Measurements from ENCODE around the gene CLDND1. TPM values are rescaled to one million over a fixed set of nuclear protein-coding genes. Genes with fewer than 3 reads are reported as not detected.

Gene CLDND1
- total RNA-seq, 1 donor from 2014 or later = 167 TPM

DNA sequence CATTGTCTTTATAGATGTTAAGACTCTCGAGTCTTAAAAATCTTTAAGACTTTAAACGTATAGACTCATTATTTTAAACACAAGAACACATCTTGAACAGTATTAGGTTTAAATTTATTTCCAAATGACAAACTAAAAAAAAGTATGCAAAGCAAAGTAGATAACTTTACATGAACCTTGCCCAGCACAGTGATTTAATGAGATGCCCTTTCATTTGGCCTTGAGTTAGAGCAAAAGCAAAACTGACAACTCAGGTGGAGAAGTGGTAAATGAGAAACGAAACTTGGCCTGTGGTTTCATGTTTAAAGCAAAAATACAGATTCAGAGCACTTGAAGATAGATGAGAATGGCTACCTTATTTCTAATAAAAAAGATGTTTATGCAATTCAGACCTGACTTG is 17.6 kb upstream of the CLDND1 start:
- TF ChIP-seq, protein P1, sequence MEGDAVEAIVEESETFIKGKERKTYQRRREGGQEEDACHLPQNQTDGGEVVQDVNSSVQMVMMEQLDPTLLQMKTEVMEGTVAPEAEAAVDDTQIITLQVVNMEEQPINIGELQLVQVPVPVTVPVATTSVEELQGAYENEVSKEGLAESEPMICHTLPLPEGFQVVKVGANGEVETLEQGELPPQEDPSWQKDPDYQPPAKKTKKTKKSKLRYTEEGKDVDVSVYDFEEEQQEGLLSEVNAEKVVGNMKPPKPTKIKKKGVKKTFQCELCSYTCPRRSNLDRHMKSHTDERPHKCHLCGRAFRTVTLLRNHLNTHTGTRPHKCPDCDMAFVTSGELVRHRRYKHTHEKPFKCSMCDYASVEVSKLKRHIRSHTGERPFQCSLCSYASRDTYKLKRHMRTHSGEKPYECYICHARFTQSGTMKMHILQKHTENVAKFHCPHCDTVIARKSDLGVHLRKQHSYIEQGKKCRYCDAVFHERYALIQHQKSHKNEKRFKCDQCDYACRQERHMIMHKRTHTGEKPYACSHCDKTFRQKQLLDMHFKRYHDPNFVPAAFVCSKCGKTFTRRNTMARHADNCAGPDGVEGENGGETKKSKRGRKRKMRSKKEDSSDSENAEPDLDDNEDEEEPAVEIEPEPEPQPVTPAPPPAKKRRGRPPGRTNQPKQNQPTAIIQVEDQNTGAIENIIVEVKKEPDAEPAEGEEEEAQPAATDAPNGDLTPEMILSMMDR (conservative IDR thresholded peaks at IDR 0.05; ENCODE audit: low read depth, low read length) = no peak
- DNase-seq (ENCODE audit: low read depth) = no peak
- no peak overlapping the region for H3K4me3 ChIP-seq (ENCODE audit: low read depth, low read length)

DNA sequence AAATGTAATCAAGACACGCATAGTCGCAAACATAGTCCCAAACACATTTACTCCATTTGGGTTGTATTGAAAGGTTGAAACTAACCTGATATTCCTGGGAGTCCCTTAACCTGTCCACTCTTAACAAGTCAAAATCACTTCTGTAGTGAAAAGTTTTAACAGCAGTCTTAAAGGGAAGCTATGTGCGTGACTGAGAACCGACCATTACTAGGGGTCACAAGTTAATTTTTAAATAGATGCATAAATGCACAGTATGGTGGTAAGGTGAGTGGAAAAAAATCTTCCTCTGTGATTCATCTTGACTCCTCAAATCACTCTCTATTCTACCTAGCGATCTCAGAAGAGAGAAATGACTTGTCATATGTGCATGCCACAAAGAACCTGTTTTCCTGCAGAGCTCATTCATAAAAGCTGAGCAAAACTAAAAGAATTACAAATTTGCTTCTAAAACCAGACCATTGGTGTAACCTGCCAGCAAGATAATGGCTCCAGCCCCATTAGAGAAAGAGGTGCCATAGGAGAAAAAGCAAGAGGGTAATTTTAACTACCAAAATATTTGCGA is 13.8 kb upstream of the CLDND1 start:
- TF ChIP-seq, protein P1 (conservative IDR thresholded peaks at IDR 0.05; ENCODE audit: low read depth, low read length) = no peak
- DNase-seq (ENCODE audit: low read depth) = no peak
- H3K4me3 ChIP-seq (ENCODE audit: low read depth, low read length) = no peak overlapping the region

DNA sequence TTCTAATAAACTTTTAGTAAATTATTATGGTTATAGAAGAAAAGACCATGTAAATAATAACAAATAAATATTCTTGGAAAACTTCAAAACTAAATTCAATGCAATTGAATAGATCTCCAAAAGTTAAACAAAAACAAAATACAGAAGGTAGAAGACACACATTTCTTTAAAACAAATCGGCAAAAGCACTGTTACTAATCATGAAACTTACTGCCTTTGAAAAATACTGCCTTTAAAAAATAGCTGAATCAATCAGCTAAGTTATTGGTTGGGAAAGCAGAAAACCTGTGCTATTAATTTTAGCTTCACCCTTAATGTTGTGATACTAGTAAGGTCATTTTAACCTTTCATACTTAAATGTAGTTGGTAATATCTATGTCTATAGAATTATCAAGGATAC is 12.0 kb upstream of the CLDND1 start:
- no peak for DNase-seq (ENCODE audit: low read depth)
- TF ChIP-seq, protein P1 (conservative IDR thresholded peaks at IDR 0.05; ENCODE audit: low read depth, low read length) = no peak
- H3K4me3 ChIP-seq (ENCODE audit: low read depth, low read length) = no peak overlapping the region

DNA sequence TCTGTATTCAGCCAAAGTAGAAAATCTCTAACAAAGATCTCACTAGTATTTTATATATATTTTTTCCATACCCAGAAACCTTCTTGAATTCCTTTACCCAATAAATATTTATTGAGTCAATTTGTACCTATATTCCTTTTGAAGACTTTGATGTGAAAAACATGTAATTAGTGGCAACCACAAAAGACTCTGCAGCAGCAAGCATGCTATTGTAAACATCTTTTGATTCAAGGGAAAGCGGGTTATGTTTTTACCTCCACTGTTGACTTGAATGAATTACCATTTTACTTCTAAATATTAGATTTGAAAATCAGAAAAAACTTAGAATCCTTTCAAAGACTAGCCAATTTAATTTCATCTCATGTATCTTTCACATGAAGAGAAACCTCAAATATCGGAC is 11.5 kb upstream of the CLDND1 start:
- TF ChIP-seq, protein P1 (conservative IDR thresholded peaks at IDR 0.05; ENCODE audit: low read depth, low read length) = no peak
- H3K4me3 ChIP-seq (ENCODE audit: low read depth, low read length) = no peak overlapping the region
- DNase-seq (ENCODE audit: low read depth) = no peak

DNA sequence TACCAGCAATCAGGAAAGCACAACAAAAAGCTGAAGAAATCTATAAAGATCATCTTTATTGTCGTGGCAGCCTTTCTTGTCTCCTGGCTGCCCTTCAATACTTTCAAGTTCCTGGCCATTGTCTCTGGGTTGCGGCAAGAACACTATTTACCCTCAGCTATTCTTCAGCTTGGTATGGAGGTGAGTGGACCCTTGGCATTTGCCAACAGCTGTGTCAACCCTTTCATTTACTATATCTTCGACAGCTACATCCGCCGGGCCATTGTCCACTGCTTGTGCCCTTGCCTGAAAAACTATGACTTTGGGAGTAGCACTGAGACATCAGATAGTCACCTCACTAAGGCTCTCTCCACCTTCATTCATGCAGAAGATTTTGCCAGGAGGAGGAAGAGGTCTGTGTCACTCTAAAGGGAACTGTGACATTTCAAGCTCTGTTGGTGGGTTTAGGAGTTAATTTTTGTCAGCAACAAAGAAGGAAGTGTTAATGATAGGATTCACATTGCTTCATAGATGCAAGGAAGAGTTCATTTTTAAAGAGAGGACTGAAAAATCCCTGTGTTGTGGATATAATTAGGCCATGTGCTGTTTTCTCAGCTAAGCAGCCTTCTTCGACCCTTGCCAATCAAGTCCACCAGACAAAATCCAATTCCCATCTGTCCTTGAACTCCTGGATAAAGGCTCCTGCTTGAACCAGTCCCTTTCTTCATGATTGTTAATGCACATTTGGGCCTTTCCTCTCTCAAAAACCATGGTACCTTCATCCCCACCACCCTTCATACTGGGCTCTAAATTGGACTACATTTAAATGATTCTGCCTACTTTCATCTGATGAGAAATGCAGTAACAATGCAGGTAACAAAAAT is 10.2 kb upstream of the CLDND1 start:
- H3K4me3 ChIP-seq (ENCODE audit: low read depth, low read length) = no peak overlapping the region
- no peak for DNase-seq (ENCODE audit: low read depth)
- TF ChIP-seq, protein P1 (conservative IDR thresholded peaks at IDR 0.05; ENCODE audit: low read depth, low read length) = no peak

DNA sequence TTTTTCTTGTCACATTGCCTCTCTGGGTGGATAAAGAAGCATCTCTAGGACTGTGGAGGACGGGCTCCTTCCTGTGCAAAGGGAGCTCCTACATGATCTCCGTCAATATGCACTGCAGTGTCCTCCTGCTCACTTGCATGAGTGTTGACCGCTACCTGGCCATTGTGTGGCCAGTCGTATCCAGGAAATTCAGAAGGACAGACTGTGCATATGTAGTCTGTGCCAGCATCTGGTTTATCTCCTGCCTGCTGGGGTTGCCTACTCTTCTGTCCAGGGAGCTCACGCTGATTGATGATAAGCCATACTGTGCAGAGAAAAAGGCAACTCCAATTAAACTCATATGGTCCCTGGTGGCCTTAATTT is 9.6 kb upstream of the CLDND1 start:
- H3K4me3 ChIP-seq (ENCODE audit: low read depth, low read length) = no peak overlapping the region

More for the DNA sequence above, 9.6 kb upstream of the CLDND1 start:
- no peak for DNase-seq (ENCODE audit: low read depth)
- TF ChIP-seq, protein P1 (conservative IDR thresholded peaks at IDR 0.05; ENCODE audit: low read depth, low read length) = no peak

Measured in epithelial cell of proximal tubule (primary cell).